ENCODE results near the gene ATG101. TPM values are rescaled to one million over a fixed set of nuclear protein-coding genes. Genes with fewer than 3 reads are reported as not detected.

The ATG101 gene
- polyA plus RNA-seq, 2 donors, result 16.3 to 43.0 TPM

DNA sequence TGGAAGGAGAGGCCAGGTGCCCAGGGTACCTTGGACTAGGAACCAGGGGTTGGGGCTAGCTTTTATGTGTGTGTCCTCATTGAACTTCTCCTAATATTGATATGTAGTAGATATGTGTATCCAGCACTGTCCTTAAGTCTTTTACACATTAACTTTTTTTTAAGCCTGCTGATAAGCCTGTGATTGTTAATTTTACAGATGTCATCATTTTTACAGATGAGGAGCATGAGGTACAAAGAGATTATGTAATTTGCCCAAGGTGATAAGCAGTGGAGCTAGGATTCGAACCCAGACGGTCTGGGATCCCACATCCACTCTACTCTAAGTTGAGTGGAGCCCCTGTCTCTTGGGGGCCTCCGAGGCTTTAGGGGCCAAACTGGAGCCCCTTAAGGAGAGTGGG is 28.7 kb upstream of the ATG101 start:
- no peak overlapping the region for H3K4me3 ChIP-seq (ENCODE audit: low read depth in 1 of 2, low read length in 2 of 2)
- peaks cover 0 to 3% of the 10 kb centered on the region in 2 donors for H3K36me3 ChIP-seq (ENCODE audit: control insufficient read depth in 2 of 2, insufficient read depth in 2 of 2, low read length in 1 of 2)
- no peak overlapping the region for H3K27ac ChIP-seq (ENCODE audit: low read depth in 2 of 2, low read length in 1 of 2)
- no peaks in the 10 kb centered on the region for H3K27me3 ChIP-seq (ENCODE audit: control insufficient read depth in 1 of 2, insufficient read depth in 2 of 2, low read length in 2 of 2)
- peaks cover 14% of the 10 kb centered on the region in 2 donors for H3K4me1 ChIP-seq (ENCODE audit: control insufficient read depth in 2 of 2, insufficient read depth in 2 of 2, low read length in 1 of 2)
- 77 to 78% methylated on average over 3 of the region's 3 CpGs for WGBS, 2 donors
- H3K9me3 ChIP-seq (ENCODE audit: control insufficient read depth in 2 of 2, insufficient read depth in 1 of 2, low read depth in 1 of 2, low read length in 1 of 2), result no peaks in the 10 kb centered on the region

DNA sequence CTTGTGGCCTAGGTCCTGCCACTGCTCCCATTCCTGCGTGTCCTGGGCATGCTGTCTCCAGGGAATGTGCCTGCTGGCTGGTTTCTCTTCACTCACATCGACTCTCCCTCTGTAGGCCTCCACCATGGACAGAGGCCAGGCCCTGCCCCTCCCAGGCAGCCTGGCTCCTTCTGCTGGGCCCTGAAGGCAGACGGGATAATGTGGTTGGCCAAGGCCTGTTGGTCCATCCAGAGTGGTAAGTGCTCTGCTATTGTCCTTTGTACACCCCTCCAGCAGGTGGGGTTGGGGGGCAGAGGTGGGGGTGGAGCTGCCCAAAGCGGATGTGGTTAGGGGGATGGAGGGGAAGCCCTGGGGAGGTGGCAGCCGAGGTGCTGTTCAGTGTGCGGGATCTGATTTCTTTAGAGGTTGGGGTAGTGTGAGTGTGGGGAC is 28.1 kb upstream of the ATG101 start:
- WGBS, 2 donors, result 50 to 52% methylated on average over 6 of the region's 6 CpGs
- no peaks in the 10 kb centered on the region for H3K27me3 ChIP-seq (ENCODE audit: control insufficient read depth in 1 of 2, insufficient read depth in 2 of 2, low read length in 2 of 2)
- peak overlapping the region in 1 of 2 donors; percentile 23 for H3K27ac ChIP-seq (ENCODE audit: low read depth in 2 of 2, low read length in 1 of 2)
- no peaks in the 10 kb centered on the region for H3K9me3 ChIP-seq (ENCODE audit: control insufficient read depth in 2 of 2, insufficient read depth in 1 of 2, low read depth in 1 of 2, low read length in 1 of 2)
- peaks cover 12 to 14% of the 10 kb centered on the region in 2 donors for H3K4me1 ChIP-seq (ENCODE audit: control insufficient read depth in 2 of 2, insufficient read depth in 2 of 2, low read length in 1 of 2)
- H3K36me3 ChIP-seq (ENCODE audit: control insufficient read depth in 2 of 2, insufficient read depth in 2 of 2, low read length in 1 of 2), result peaks cover 0 to 3% of the 10 kb centered on the region in 2 donors
- H3K4me3 ChIP-seq (ENCODE audit: low read depth in 1 of 2, low read length in 2 of 2), result no peak overlapping the region

DNA sequence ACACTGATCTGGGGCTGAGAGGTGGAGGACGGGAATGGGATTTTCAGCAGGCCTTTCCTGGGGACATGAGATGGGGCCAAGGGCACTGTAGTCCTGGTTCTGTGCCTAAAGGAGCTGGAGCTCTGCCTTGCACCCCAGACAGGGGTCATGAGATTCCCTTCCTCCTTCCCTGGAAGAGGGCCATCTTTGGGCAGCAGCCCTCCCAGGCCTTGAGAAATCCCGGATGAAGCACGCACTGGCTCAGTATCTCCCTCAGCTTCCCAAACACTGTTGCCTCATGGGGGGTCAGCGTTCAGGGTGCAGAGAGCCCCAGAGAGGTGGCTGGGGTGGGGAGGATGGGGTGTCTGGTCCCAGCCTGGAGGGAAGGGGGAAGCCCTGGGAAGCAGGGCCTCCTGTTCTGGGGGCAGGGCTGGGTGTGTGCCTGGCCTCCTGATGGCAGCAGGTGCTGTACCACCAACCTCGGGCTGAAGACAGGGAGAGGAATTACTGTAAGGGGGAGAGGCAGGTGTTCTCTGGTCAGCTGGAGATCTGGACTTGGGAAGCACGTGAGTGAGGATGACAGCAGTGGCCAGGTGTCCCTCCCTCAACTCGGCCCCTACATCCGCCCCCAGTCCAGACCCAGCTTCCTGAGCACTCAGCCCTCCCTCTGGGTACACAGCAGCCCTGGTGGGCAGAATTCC is 26.9 kb upstream of the ATG101 start:
- H3K4me3 ChIP-seq (ENCODE audit: low read depth in 1 of 2, low read length in 2 of 2), result no peak overlapping the region
- no peaks in the 10 kb centered on the region for H3K9me3 ChIP-seq (ENCODE audit: control insufficient read depth in 2 of 2, insufficient read depth in 1 of 2, low read depth in 1 of 2, low read length in 1 of 2)
- no peaks in the 10 kb centered on the region for H3K27me3 ChIP-seq (ENCODE audit: control insufficient read depth in 1 of 2, insufficient read depth in 2 of 2, low read length in 2 of 2)
- 70 to 83% methylated on average over 8 of the region's 8 CpGs for WGBS, 2 donors
- H3K4me1 ChIP-seq (ENCODE audit: control insufficient read depth in 2 of 2, insufficient read depth in 2 of 2, low read length in 1 of 2), result peaks cover 9% of the 10 kb centered on the region in 2 donors
- peaks cover 0 to 3% of the 10 kb centered on the region in 2 donors for H3K36me3 ChIP-seq (ENCODE audit: control insufficient read depth in 2 of 2, insufficient read depth in 2 of 2, low read length in 1 of 2)
- H3K27ac ChIP-seq (ENCODE audit: low read depth in 2 of 2, low read length in 1 of 2), result peak overlapping the region; percentile 30 to 84

DNA sequence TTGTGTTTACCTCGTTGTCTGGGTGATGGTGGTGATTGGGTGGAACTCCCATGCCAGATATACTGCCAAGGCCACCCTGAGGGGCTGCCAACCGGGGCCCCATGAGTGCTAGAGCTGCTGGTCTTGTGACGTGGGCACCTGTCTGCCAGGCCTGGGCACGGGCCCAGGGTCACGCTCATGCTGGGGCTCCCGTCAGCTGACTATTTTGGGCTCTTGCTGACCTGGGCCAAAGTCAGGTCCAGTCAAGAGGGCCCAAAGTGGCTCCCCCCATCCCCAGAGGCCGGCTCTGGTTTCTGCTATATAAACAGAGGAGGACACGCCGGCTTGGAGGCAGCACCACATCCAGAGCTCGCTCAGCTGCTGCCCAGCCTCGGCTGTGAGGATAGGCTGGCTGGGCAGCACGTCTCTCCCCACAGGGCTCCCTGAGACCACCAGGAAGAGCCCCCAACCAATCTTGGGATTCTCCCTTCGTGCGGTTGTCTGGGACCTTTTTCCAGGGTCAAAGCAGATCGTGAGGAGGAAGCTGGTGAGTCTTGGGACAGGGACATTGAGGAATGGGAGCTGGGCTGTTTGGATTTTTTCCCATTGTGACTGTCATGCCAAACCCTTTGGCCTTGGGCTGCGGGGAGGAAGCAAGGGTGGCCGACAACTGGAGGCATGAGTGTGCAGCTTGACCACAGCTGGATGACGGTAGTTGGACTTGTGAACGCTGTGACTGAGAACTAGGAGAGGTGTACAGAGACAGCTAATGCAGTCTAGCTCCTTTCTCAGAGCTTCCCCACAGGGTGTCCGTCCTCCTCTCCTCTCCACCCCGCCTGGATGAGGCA is 26.2 kb upstream of the ATG101 start:
- no peaks in the 10 kb centered on the region for H3K27me3 ChIP-seq (ENCODE audit: control insufficient read depth in 1 of 2, insufficient read depth in 2 of 2, low read length in 2 of 2)
- H3K9me3 ChIP-seq (ENCODE audit: control insufficient read depth in 2 of 2, insufficient read depth in 1 of 2, low read depth in 1 of 2, low read length in 1 of 2), result no peaks in the 10 kb centered on the region
- H3K4me3 ChIP-seq (ENCODE audit: low read depth in 1 of 2, low read length in 2 of 2), result no peak overlapping the region
- 64 to 65% methylated on average over 21 of the region's 21 CpGs for WGBS, 2 donors
- peak overlapping the region; percentile 63 to 84 for H3K27ac ChIP-seq (ENCODE audit: low read depth in 2 of 2, low read length in 1 of 2)
- peaks cover 0 to 3% of the 10 kb centered on the region in 2 donors for H3K36me3 ChIP-seq (ENCODE audit: control insufficient read depth in 2 of 2, insufficient read depth in 2 of 2, low read length in 1 of 2)
- H3K4me1 ChIP-seq (ENCODE audit: control insufficient read depth in 2 of 2, insufficient read depth in 2 of 2, low read length in 1 of 2), result peaks cover 9% of the 10 kb centered on the region in 2 donors

DNA sequence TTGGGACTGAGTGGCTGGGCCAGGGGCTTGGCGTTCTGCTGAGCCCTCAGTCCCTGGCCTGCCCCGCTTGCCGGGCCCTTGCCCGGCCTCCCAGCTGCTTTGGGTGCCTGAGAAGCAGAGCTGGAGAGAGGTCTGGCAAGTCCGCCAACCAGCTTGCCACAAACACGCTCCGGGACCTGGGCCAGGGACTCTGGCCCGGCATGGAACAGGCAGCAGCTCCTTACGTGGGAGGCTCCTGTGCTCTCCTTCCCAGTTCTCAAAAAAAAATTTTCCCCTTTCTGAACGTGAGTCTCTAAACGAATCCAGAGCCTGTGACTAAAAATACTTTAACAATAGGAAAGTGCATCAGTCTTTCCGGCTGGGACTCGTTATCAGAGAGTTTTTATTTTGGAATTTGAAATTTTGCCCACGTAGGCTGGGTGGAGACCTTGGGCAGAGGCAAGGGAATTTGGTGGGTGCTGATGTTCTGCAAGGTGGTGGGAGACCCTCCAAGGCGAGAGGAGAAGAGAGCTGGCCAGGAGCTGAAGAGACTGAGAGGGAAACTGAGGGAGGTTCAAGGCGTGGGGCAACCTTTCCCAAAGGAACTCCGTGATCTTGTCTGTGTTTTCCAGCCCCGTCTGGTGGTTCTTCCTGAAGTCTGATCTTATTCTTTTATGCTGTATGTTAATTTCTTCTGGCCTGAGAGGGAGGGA is 25.3 kb upstream of the ATG101 start:
- WGBS, 2 donors, result 34 to 47% methylated on average over 18 of the region's 18 CpGs
- Histone ChIP-seq H3K27me3 (ENCODE audit: control insufficient read depth in 1 of 2, insufficient read depth in 2 of 2, low read length in 2 of 2) (no peaks in the 10 kb centered on the region), H3K27ac (ENCODE audit: low read depth in 2 of 2, low read length in 1 of 2) (peak overlapping the region; percentile 73 to 85), H3K36me3 (ENCODE audit: control insufficient read depth in 2 of 2, insufficient read depth in 2 of 2, low read length in 1 of 2) (peaks cover 0 to 3% of the 10 kb centered on the region in 2 donors), H3K9me3 (ENCODE audit: control insufficient read depth in 2 of 2, insufficient read depth in 1 of 2, low read depth in 1 of 2, low read length in 1 of 2) (no peaks in the 10 kb centered on the region), H3K4me3 (ENCODE audit: low read depth in 1 of 2, low read length in 2 of 2) (no peak overlapping the region), H3K4me1 (ENCODE audit: control insufficient read depth in 2 of 2, insufficient read depth in 2 of 2, low read length in 1 of 2) (peaks cover 9% of the 10 kb centered on the region in 2 donors)

DNA sequence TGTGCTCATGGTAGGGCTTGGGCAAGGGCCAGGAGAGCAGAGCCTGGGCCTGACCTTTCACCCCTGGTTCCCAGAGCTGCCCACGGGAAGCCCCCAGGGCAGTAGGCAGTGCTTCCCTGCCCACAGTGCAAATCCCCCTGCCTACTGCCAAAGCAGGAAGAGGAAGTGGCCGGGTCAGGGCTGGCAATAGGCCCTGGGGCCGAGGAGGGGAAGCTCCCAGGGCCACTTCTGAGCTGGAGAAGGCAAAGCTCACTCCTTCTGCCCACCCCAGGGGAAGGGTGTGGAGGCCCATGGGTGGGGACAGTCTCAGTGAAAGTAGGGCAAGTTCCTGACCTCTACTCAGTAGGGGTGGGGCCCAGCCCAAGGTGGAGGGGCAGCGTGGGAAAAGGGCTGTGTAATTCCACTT is 24.0 kb upstream of the ATG101 start:
- Histone ChIP-seq H3K27me3 (ENCODE audit: control insufficient read depth in 1 of 2, insufficient read depth in 2 of 2, low read length in 2 of 2) (no peaks in the 10 kb centered on the region), H3K36me3 (ENCODE audit: control insufficient read depth in 2 of 2, insufficient read depth in 2 of 2, low read length in 1 of 2) (peaks cover 0 to 3% of the 10 kb centered on the region in 2 donors), H3K4me3 (ENCODE audit: low read depth in 1 of 2, low read length in 2 of 2) (no peak overlapping the region), H3K9me3 (ENCODE audit: control insufficient read depth in 2 of 2, insufficient read depth in 1 of 2, low read depth in 1 of 2, low read length in 1 of 2) (no peaks in the 10 kb centered on the region), H3K27ac (ENCODE audit: low read depth in 2 of 2, low read length in 1 of 2) (peak overlapping the region; percentile 23 to 59), H3K4me1 (ENCODE audit: control insufficient read depth in 2 of 2, insufficient read depth in 2 of 2, low read length in 1 of 2) (peaks cover 14% of the 10 kb centered on the region in 2 donors)
- WGBS, 2 donors, result 30 to 38% methylated on average over 4 of the region's 4 CpGs

DNA sequence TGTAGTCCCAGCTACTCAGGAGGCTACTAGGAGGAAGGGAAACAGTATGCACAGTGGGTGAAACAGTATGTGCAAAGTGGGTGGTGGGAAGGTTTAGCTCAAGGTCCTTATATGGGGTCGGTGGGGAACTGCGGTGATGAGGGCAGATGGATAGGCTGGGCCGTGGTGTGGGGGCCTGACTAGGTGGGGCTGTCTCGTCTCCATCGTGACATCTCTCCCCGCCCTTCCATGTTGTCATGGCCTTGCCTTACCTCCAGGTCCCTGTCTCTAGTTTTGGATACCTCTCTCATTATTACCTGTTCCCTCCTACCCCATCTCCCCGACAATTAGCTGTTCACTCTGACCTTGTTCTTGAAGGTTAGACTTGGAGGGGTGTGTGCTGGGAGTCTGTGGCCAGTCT is 22.9 kb upstream of the ATG101 start:
- H3K27me3 ChIP-seq (ENCODE audit: control insufficient read depth in 1 of 2, insufficient read depth in 2 of 2, low read length in 2 of 2), result no peaks in the 10 kb centered on the region
- H3K27ac ChIP-seq (ENCODE audit: low read depth in 2 of 2, low read length in 1 of 2), result no peak overlapping the region
- H3K4me3 ChIP-seq (ENCODE audit: low read depth in 1 of 2, low read length in 2 of 2), result no peak overlapping the region
- peaks cover 10 to 18% of the 10 kb centered on the region in 2 donors for H3K4me1 ChIP-seq (ENCODE audit: control insufficient read depth in 2 of 2, insufficient read depth in 2 of 2, low read length in 1 of 2)
- WGBS, 2 donors, result 90 to 94% methylated on average over 7 of the region's 7 CpGs
- no peaks in the 10 kb centered on the region for H3K9me3 ChIP-seq (ENCODE audit: control insufficient read depth in 2 of 2, insufficient read depth in 1 of 2, low read depth in 1 of 2, low read length in 1 of 2)
- no peaks in the 10 kb centered on the region for H3K36me3 ChIP-seq (ENCODE audit: control insufficient read depth in 2 of 2, insufficient read depth in 2 of 2, low read length in 1 of 2)

DNA sequence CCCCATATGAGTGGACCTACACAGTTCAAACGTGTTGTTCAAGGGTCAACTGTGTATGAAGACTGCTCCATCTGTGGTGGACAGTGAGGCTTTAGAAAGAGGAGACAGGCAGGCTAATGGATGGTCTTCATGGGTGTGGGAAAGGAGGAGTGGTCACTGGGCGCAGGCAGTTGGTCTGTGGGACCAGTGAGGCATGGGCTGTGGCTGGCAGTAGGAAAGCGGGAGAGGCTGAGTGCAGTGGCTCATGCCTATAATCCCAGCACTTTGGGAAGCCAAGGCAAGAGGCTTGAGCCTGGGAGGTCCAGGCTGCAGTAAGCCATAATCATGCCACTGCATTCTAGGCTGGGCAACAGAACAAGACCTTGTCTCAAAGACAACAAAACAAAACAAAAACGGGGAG is 20.5 kb upstream of the ATG101 start:
- Histone ChIP-seq H3K36me3 (ENCODE audit: control insufficient read depth in 2 of 2, insufficient read depth in 2 of 2, low read length in 1 of 2) (no peaks in the 10 kb centered on the region), H3K27me3 (ENCODE audit: control insufficient read depth in 1 of 2, insufficient read depth in 2 of 2, low read length in 2 of 2) (no peaks in the 10 kb centered on the region), H3K9me3 (ENCODE audit: control insufficient read depth in 2 of 2, insufficient read depth in 1 of 2, low read depth in 1 of 2, low read length in 1 of 2) (no peaks in the 10 kb centered on the region), H3K4me3 (ENCODE audit: low read depth in 1 of 2, low read length in 2 of 2) (no peak overlapping the region), H3K4me1 (ENCODE audit: control insufficient read depth in 2 of 2, insufficient read depth in 2 of 2, low read length in 1 of 2) (peaks cover 8 to 21% of the 10 kb centered on the region in 2 donors), H3K27ac (ENCODE audit: low read depth in 2 of 2, low read length in 1 of 2) (no peak overlapping the region)
- WGBS, 2 donors, result 74 to 79% methylated on average over 4 of the region's 4 CpGs

DNA sequence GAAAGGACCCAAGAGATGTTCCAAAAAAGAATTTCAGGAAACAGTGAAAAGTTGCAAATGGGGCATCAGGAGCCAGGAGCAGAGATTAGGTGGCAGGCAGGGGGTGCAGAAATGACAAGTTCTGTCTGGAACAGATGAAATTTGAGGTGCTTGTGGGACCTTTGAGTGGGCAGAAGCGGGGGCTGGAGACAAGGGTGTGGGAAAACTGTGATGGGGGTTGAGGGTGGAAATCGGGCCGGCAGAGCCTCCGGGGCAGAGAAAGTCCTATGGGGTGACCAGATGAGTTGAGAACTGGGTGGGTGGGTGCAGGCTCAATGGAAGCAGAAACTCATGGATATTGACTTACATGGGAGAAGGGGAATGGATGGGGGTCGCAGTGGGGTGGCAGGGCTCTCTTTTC is 20.1 kb upstream of the ATG101 start:
- Histone ChIP-seq H3K4me3 (ENCODE audit: low read depth in 1 of 2, low read length in 2 of 2) (no peak overlapping the region), H3K27me3 (ENCODE audit: control insufficient read depth in 1 of 2, insufficient read depth in 2 of 2, low read length in 2 of 2) (no peaks in the 10 kb centered on the region), H3K9me3 (ENCODE audit: control insufficient read depth in 2 of 2, insufficient read depth in 1 of 2, low read depth in 1 of 2, low read length in 1 of 2) (no peaks in the 10 kb centered on the region), H3K36me3 (ENCODE audit: control insufficient read depth in 2 of 2, insufficient read depth in 2 of 2, low read length in 1 of 2) (no peaks in the 10 kb centered on the region), H3K4me1 (ENCODE audit: control insufficient read depth in 2 of 2, insufficient read depth in 2 of 2, low read length in 1 of 2) (peaks cover 8 to 21% of the 10 kb centered on the region in 2 donors), H3K27ac (ENCODE audit: low read depth in 2 of 2, low read length in 1 of 2) (no peak overlapping the region)
- WGBS, 2 donors, result 84 to 89% methylated on average over 5 of the region's 5 CpGs
